NCI-H1092 (cell line): ENCODE measurements around the gene CNNM2.
"Not testable (repeated sequence)": the region's sequence is repeated elsewhere in the genome, so short reads cannot be mapped to it uniquely, and the experiment has no call there.

Source experiments
- DNase-seq: peaks from one replicate; lab custom pipeline; 2025; lab: John Stamatoyannopoulos, UW

CNNM2 gene

GRCh38 chr10:102926842-102927241 is 8.7 kb downstream of the CNNM2 start:
- no peak for DNase-seq

DNA sequence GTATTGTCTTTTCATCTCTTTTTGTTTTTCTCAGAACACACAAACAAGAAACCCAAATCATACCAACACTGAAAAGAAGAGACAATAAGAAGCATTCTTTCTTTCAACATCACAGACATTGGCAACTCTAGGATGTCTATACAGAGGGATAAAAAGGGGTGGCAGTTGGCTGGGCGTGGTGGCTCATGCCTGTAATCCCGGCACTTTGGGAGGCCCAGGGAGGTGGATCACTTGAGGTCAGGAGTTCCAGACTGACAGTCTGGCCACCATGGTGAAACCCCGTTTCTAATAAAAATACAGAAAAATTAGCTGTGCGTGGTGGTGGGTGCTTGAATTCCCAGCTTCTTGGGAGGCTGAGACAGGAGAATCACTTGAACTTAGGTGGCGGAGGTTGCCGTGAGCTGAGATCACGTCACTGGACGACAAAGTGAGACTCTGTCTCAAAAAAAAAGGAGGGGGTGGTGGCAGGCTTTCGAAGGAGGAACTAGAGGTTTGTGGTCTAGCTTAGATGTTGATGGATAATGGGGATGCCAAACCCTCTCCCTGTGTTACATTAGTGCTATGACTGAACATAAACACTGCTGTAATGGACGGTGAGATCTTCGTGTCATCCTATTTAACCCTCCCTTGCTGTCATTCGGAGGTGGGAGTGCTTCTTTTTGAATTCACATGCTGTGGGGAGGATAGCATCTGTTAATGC is 9.4 kb downstream of the CNNM2 start:
- DNase-seq: no peak

GRCh38 chr10:102928442-102928841 is 10.3 kb downstream of the CNNM2 start:
- not testable (repeated sequence) for DNase-seq

DNA sequence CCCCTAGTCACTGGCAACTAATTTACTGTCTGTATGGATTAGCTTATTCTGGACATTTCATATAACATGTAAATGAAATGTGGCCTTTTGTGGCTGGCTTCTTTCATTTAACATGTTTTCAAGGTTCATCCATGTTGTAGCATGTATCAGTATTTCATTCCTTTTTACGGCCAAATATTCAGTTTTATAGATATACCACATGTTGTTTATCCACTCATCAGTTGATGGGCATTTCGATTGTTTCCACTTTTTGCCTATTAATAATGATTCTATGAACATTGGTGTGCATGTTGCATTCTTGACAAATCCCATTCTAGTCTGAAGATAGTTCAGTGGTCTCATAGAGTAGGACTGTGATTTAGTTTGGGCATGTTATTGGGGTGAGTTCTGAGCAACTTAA is 12.6 kb downstream of the CNNM2 start:
- no peak for DNase-seq

DNA sequence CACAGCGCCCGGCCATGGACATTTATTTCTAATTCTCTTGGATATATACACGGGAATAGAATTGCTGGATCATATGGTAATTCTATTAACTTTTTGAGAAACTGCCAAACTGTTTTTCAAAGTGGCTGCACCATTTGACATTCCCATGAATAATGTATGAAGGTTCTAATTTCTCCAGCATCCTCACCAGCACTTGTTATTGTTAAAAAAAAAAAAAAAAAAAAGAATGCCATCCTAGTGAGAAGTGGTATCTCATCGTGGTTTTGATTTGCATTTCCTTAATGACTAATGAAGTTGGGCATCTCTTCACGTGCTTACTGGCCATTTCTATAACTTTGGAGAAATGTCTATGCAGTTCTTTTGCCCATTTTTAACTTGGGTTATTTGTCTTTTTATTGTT is 13.5 kb downstream of the CNNM2 start:
- no peak for DNase-seq

- no peak for DNase-seq
Observed at GRCh38 chr10:102935505-102935904, 17.4 kb downstream of the CNNM2 start.

GRCh38 chr10:102935939-102936605 is 18.0 kb downstream of the CNNM2 start:
- DNase-seq: no peak

DNA sequence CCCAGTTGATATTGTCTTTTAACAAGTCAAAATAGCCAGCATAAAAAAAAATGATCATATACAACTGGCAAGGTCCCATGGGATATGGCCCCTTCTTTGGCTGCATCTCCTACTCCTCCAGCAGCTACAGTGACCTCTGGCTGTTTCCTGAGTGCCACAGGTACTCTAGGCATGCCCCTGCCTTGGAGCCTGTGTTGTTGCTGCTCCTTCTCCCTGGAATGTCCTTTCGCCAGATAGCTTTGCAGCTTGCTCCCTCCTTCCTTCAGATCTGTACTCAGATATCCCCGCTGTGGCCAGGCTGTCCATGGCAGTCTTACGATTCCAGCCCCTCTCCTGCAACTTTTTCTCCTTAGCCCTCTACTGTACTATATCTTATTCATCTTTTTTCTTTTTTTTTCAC is 23.3 kb downstream of the CNNM2 start:
- no peak for DNase-seq

DNA sequence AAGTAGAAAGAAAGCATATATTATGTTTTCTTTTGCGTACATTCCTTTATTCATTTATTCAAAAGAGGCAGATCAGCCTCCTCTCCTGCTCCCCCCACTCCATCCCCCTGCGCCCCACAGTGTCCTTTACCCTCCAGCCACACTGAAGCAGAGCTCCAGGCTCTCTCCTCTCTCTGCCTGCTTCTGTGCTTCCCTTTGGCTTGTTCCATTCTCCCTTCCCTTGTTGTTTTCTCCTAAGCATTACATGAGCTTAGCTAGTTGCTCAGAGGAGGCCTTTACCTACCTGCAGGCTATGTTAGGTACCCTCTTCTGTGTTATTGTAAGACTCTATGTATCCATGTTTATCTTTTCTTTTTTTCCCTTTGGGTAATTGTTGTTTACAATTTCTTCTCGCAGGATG is 27.4 kb downstream of the CNNM2 start:
- no peak for DNase-seq

- DNase-seq: no peak
Observed at GRCh38 chr10:102945962-102946361, 27.9 kb downstream of the CNNM2 start.

- no peak for DNase-seq
Observed at GRCh38 chr10:102946992-102947391, 28.9 kb downstream of the CNNM2 start.

DNA sequence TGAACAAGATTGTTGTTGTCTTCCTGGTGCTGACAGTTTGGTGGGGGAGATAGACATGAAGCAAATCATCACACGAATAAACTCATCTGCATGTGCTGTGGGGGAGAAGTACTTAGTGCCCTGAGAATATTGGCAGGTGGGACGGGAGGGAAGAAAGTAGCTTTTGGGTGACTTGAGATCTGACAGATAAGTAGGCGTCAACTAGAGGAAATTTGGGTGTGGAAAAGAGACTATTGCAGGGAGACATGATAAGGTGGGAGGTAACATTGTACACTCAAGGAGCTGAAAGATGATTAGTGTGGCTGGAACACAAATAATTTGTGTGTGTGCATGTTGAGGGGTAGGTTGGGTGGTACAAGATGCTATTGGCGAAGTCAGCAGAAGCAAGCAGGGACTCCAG is 30.1 kb downstream of the CNNM2 start:
- DNase-seq: no peak

- DNase-seq: no peak
Observed at GRCh38 chr10:102948786-102949185, 30.7 kb downstream of the CNNM2 start.

- no peak for DNase-seq
Observed at GRCh38 chr10:102949916-102950315, 31.8 kb downstream of the CNNM2 start.

DNA sequence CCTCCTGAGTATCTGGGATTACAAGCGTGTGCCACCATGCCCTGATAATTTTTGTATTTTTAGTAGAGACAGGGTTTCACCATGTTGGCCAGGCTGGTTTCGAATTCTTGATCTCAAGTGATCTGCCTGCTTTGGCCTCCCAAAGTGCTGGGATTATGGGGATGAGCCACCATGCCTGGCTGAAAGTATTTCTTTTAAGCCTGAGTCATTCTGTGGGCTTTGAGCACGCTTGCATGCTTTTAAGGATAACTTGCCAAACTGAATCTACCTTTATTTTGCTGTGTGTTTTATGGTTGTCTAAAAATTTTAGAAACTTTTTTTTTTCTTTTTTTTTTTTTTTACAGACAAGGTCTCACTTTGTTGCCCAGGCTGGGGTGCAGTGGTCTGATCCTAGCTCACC is 33.2 kb downstream of the CNNM2 start:
- DNase-seq: no peak

GRCh38 chr10:102959360-102959759 is 41.3 kb downstream of the CNNM2 start:
- no peak for DNase-seq

- no peak for DNase-seq
Observed at GRCh38 chr10:102960157-102960556, 42.1 kb downstream of the CNNM2 start.

GRCh38 chr10:102962267-102962666 is 44.2 kb downstream of the CNNM2 start:
- no peak for DNase-seq

GRCh38 chr10:102962951-102963755 is 45.1 kb downstream of the CNNM2 start:
- no peak for DNase-seq

DNA sequence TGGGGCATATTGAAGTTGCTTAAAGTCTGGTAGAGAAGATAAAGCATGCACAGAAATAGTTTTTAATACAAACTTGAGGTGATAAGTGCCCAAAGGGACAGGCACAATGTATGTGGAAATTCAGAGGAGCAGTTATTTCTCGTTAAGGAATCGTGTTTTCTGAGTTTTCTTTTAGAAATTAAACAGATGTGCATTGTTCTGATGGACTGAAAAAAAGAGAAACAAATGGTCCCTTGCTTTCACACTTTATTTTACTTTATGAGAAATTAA is 45.6 kb downstream of the CNNM2 start:
- DNase-seq: no peak

GRCh38 chr10:102964064-102964463 is 46.0 kb downstream of the CNNM2 start:
- DNase-seq: not testable (repeated sequence)

DNA sequence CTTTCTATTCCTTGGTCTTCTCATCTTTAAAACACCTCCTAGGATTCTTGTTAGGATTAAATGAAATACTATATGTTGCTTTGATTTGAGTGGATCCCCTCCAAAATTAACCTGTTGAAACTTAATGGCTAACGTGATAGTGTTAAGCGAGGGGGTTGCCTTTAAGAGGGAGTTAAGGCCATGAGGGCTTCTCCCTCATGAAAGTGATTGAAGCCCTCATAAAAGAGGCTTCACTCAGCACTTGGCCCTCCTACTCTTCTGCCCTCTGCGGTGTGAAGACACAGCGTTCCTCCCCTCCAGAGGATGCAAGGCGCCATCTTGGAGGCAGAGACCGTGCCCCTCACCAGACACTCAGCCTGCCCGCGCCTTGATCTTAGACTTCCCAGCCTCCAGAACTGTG is 46.6 kb downstream of the CNNM2 start:
- no peak for DNase-seq

- no peak for DNase-seq
Observed at GRCh38 chr10:102965311-102965851, 47.3 kb downstream of the CNNM2 start.
